CD8-positive, alpha-beta memory T cell (primary cell): Measurements from ENCODE around the gene ZNF253. TPM values are rescaled to one million over a fixed set of nuclear protein-coding genes. Genes with fewer than 3 reads are reported as not detected.
"Not testable (repeated sequence)": the region's sequence is repeated elsewhere in the genome, so short reads cannot be mapped to it uniquely, and the experiment has no call there.

Source experiments
- CTCF ChIA-PET: fragments of 350-600 bp; sonication (Branson Sonifier 250); formaldehyde crosslinking; loops from one replicate; lab custom pipeline; 2021; ENCODE audit warnings: antibody characterized with exemption; lab: Charles Lee
- POLR2A ChIA-PET: fragments of 350-600 bp; sonication (Branson Sonifier 250); formaldehyde crosslinking; loops from one replicate; lab custom pipeline; 2021; ENCODE audit warnings: antibody characterized with exemption; lab: Charles Lee
- DNase-seq, 5 donors: peaks; one replicate each; pipeline versions ENCODE4 v3.0.0 to v3.0.0-alpha.2; 2020 to 2022; ENCODE audit warnings: mixed read lengths in 1 of 5
- H3K27ac ChIP-seq: one replicate; pipeline ENCODE4 v1.7.0; 2013; ENCODE audit warnings: low read depth, mild to moderate bottlenecking, low read length, moderate library complexity
- H3K27me3 ChIP-seq: 2 replicates; pipeline ENCODE4 v1.7.0; 2013; ENCODE audit warnings: low read length, mild to moderate bottlenecking; ENCODE audit not compliant: insufficient read depth, poor library complexity, severe bottlenecking
- H3K36me3 ChIP-seq: 2 replicates; pipeline ENCODE4 v1.7.0; 2013; ENCODE audit warnings: mild to moderate bottlenecking, low read length, moderate library complexity; ENCODE audit not compliant: insufficient read depth
- H3K4me1 ChIP-seq: 2 replicates; pipeline ENCODE4 v1.7.0; 2013; ENCODE audit warnings: mild to moderate bottlenecking, low read length, moderate library complexity; ENCODE audit not compliant: insufficient read depth
- H3K4me3 ChIP-seq: 2 replicates; pipeline ENCODE4 v1.7.0; 2013; ENCODE audit warnings: mild to moderate bottlenecking, low read length
- H3K9me3 ChIP-seq: 2 replicates; pipeline ENCODE4 v1.7.0; 2013; ENCODE audit warnings: mild to moderate bottlenecking, low read length
- H3K27ac Mint-ChIP-seq, 8 donors: one replicate each; pipeline ENCODE4 v1.8.0; 2020 to 2021; ENCODE audit warnings: mixed read lengths in 8 of 8, mild to moderate bottlenecking in 6 of 8, inconsistent platforms in 3 of 8, moderate library complexity in 3 of 8
- H3K27me3 Mint-ChIP-seq, 2 donors: one replicate each; pipeline ENCODE4 v1.8.0; 2020 to 2021; ENCODE audit warnings: mixed read lengths in 2 of 2, mild to moderate bottlenecking in 1 of 2, moderate library complexity in 1 of 2
- H3K36me3 Mint-ChIP-seq, 3 donors: one replicate each; pipeline ENCODE4 v1.8.0; 2020 to 2021; ENCODE audit warnings: mixed read lengths in 3 of 3, inconsistent platforms in 1 of 3, mild to moderate bottlenecking in 1 of 3
- H3K4me1 Mint-ChIP-seq, 3 donors: one replicate each; pipeline ENCODE4 v1.8.0; 2020 to 2021; ENCODE audit warnings: mixed read lengths in 3 of 3, inconsistent platforms in 1 of 3, mild to moderate bottlenecking in 1 of 3
- H3K4me3 Mint-ChIP-seq, 7 donors: one replicate each; pipeline ENCODE4 v1.8.0; 2020 to 2021; ENCODE audit warnings: mixed read lengths in 7 of 7, mild to moderate bottlenecking in 6 of 7, moderate library complexity in 4 of 7, inconsistent platforms in 2 of 7
- H3K9me3 Mint-ChIP-seq, 5 donors: one replicate each; pipeline ENCODE4 v1.8.0; 2020 to 2022; ENCODE audit warnings: mixed read lengths in 5 of 5, mild to moderate bottlenecking in 3 of 5, moderate library complexity in 2 of 5, inconsistent platforms in 1 of 5
- polyA plus RNA-seq: library from polyadenylated mRNA; unstranded; fragments of 300-500 nt; fragmentation: Illumina TruSeq; gene quantifications from one replicate; pipeline ENCODE4 v1.2.3, GENCODE V29; 2021
- total RNA-seq, 2 experiments: library from RNA; stranded (reverse); gene quantifications; one replicate each; pipeline ENCODE4 v1.2.3, GENCODE V29; 2021

Gene ZNF253
- total RNA-seq: 10 to 100 TPM; 14.0 to 16.1 TPM
- 6.8 TPM for polyA plus RNA-seq

DNA sequence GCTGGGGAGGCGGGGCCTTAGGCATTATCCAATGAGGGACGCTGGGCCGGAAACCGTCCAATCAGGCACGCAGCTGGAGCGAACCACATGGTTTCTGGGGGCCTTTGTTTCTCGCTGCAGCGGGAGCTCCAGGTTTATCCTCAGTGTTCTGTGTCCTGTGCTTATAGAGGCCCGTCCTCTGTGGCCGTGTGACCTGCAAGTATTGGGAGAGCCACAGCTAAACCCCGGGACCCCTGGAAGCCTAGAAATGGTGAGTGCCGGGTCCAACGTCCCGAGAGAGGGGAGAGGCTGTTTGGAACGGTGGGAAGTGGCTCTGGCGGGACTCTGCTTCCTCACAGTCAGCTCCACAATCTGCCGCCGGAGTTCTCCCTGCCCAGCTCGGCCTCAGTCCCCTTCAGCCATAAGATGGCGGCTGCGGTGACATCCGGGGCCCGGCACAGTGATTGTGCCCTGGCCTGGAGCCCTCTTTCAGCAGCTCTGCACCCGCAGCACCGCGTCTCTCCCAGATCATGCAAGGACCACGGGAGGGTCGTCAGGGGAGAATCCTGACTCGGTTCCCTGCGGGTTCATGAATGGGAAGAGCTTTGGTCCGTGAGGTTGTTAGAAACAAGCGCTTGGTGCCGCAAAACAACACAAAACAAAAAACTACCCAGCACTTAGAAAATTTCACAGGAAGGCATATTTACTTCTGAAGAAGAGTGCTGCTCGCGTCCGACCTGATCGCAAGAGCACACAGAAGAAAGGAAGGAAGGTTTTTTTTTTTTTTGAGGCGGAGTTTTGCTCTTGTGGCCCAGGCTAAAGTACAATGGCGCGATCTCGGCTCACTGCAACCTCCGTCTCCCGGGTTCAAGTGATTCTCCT lies at the start of gene ZNF253:
TSS of gene ZNF253 (plus strand) at position 133 of the 861 bp plus-strand sequence. CDS start at position 248, 115 bp downstream.
- Mint-ChIP-seq H3K27me3 (no peaks in the 10 kb centered on the region), H3K9me3 (no peaks in the 10 kb centered on the region), H3K36me3 (peaks cover 0 to 18% (median 0%) of the 10 kb centered on the region in 3 donors), H3K4me1 (peaks cover 33 to 35% (median 34%) of the 10 kb centered on the region in 3 donors), H3K4me3 (peak within 1 kb of the TSS; percentile 98 to 100 (median 100)), H3K27ac (peak within 1 kb of the TSS; percentile 90 to 99 (median 98))
- ChIA-PET POLR2A (interaction anchor here (0.6 to 3.2 kb wide), 12 partner anchors 23 to 270 kb away, joined by 3 to 59 read pairs (median 6); partner anchors contain the start of genes ATP13A1, ZNF101, ZNF14 and ZNF506), CTCF (interaction anchor here (0.8 to 2.4 kb wide), 4 partner anchors 32 to 75 kb away, joined by 3 to 7 read pairs (median 6); partner anchors contain the start of genes ZNF506 and ZNF93)
- no peaks in the 10 kb centered on the region for H3K27me3 ChIP-seq
- peaks cover 18% of the 10 kb centered on the region for H3K4me1 ChIP-seq
- H3K4me3 ChIP-seq: peak within 1 kb of the TSS; percentile 98
- no peaks in the 10 kb centered on the region for H3K9me3 ChIP-seq
- DNase-seq: peak; percentile 89 to 95 (median 92)
- no peaks in the 10 kb centered on the region for H3K36me3 ChIP-seq
- peak within 1 kb of the TSS; percentile 91 for H3K27ac ChIP-seq

- Mint-ChIP-seq H3K27me3 (no peaks in the 10 kb centered on the region), H3K9me3 (no peaks in the 10 kb centered on the region), H3K4me3 (peak overlapping the region in 2 of 7 donors; percentile 63 to 79), H3K36me3 (peaks cover 12 to 68% (median 15%) of the 10 kb centered on the region in 3 donors), H3K27ac (peak overlapping the region in 7 of 8 donors; percentile 78 to 96 (median 93)), H3K4me1 (peaks cover 71 to 94% (median 74%) of the 10 kb centered on the region in 3 donors)
- Histone ChIP-seq H3K4me3 (no peak overlapping the region), H3K36me3 (no peaks in the 10 kb centered on the region), H3K9me3 (peaks cover 6% of the 10 kb centered on the region), H3K27ac (no peak overlapping the region), H3K27me3 (no peaks in the 10 kb centered on the region), H3K4me1 (peaks cover 48% of the 10 kb centered on the region)
- CTCF ChIA-PET: no interaction called here
- DNase-seq: no peak
- POLR2A ChIA-PET: interaction anchor here (0.7 kb wide), 1 partner anchor 1223 kb away, joined by 3 read pairs; no protein-coding TSS in a partner anchor
Measured at GRCh38 chr19:19816679-19817078, 49.0 kb upstream of the ZNF253 start.

DNA sequence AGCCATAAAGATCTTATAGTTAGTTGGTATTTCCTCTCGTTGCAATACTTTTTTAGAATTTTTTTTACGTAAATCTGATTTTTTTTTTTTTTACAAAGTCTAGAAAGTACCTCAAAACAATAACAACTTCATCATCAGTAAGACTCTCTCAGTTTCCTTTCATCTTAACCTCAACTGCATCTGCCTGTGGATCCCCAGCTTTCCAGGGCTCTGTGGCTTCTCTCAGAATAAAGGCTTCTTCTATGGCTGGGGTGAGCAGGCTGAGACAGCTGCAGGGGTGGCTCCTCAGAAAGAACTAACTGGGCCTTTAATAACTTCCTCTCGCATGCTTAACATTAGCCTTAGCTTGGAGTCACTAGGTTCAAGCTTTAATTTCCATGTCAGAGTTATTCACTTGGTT lies 48.3 kb upstream of the ZNF253 start:
- Histone ChIP-seq H3K36me3 (no peaks in the 10 kb centered on the region), H3K4me1 (peaks cover 48% of the 10 kb centered on the region), H3K27me3 (no peaks in the 10 kb centered on the region), H3K4me3 (no peak overlapping the region), H3K9me3 (peaks cover 4% of the 10 kb centered on the region), H3K27ac (no peak overlapping the region)
- Mint-ChIP-seq H3K36me3 (peaks cover 12 to 62% (median 15%) of the 10 kb centered on the region in 3 donors), H3K4me3 (peak overlapping the region; percentile 13 to 79 (median 63)), H3K27ac (peak overlapping the region; percentile 78 to 97 (median 94)), H3K27me3 (no peaks in the 10 kb centered on the region), H3K9me3 (no peaks in the 10 kb centered on the region), H3K4me1 (peaks cover 69 to 90% (median 70%) of the 10 kb centered on the region in 3 donors)
- CTCF ChIA-PET: interaction anchor here (1.0 kb wide), 1 partner anchor 11 kb away, joined by 3 read pairs; no protein-coding TSS in a partner anchor
- peak; percentile 11 to 76 (median 69) for DNase-seq
- POLR2A ChIA-PET: interaction anchor here (0.7 kb wide), 1 partner anchor 43 kb away, joined by 3 read pairs; no protein-coding TSS in a partner anchor

DNA sequence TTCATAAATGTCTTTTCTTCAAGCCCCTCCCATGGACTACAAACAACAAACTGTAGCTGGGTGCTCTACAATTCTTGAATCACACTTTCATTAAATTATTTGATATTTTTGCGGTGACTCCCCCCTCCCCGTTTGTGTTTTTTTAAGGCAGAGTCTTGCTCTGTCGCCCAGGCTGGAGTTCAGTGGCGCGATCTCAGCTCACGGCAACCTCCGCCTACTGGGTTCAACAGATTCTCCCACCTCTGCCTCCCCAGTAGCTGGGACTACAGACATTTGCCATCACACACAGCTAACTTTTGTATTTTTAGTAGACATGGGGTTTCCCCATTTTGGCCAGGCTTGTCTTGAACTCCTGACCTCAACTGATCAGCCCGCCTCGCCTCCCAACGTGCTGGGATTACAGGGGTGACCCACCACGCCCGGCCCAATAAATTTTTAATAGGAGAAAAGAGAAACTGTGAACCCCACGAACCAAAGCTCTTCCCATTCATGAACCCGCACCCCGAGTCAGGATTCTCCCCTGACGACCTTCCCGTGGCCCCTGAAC lies 44.8 kb upstream of the ZNF253 start:
- Histone ChIP-seq H3K9me3 (no peaks in the 10 kb centered on the region), H3K4me3 (peak overlapping the region; percentile 95), H3K36me3 (no peaks in the 10 kb centered on the region), H3K27ac (peak overlapping the region; percentile 96), H3K27me3 (no peaks in the 10 kb centered on the region), H3K4me1 (peaks cover 37% of the 10 kb centered on the region)
- Mint-ChIP-seq H3K36me3 (peaks cover 6 to 39% (median 18%) of the 10 kb centered on the region in 3 donors), H3K4me1 (peaks cover 44 to 55% (median 52%) of the 10 kb centered on the region in 3 donors), H3K27ac (peak overlapping the region; percentile 99 to 100 (median 100)), H3K27me3 (no peaks in the 10 kb centered on the region), H3K9me3 (peaks cover 0 to 8% (median 4%) of the 10 kb centered on the region in 5 donors), H3K4me3 (peak overlapping the region; percentile 96 to 100 (median 100))
- CTCF ChIA-PET: interaction anchor here (1.0 to 2.1 kb wide), 8 partner anchors 11 to 159 kb away, joined by 3 to 7 read pairs (median 4); partner anchors contain the start of genes ZNF101, ZNF14 and ZNF253
- POLR2A ChIA-PET: interaction anchor here (0.8 to 2.3 kb wide), 16 partner anchors 8 to 257 kb away, joined by 3 to 59 read pairs (median 8); partner anchors contain the start of genes ATP13A1, ZNF101, ZNF14 and ZNF253
- DNase-seq: peak in 2 of 5 donors; percentile 9 to 20

- peaks cover 3 to 12% (median 8%) of the 10 kb centered on the region in 5 donors for H3K9me3 Mint-ChIP-seq
- Histone ChIP-seq H3K4me3 (peak within 1 kb of the TSS; percentile 95), H3K9me3 (no peaks in the 10 kb centered on the region), H3K36me3 (no peaks in the 10 kb centered on the region), H3K4me1 (peaks cover 35% of the 10 kb centered on the region), H3K27ac (peak within 1 kb of the TSS; percentile 96), H3K27me3 (no peaks in the 10 kb centered on the region)
- POLR2A ChIA-PET: interaction anchor here (0.5 to 2.3 kb wide), 19 partner anchors 9 to 1199 kb away, joined by 3 to 59 read pairs (median 7); partner anchors contain the start of genes ATP13A1, ZNF101, ZNF14 and ZNF253
- peak within 1 kb of the TSS; percentile 96 to 100 (median 100) for H3K4me3 Mint-ChIP-seq
- CTCF ChIA-PET: interaction anchor here (1.0 to 2.1 kb wide), 8 partner anchors 12 to 160 kb away, joined by 3 to 7 read pairs (median 4); partner anchors contain the start of genes ZNF101, ZNF14 and ZNF253
- H3K27ac Mint-ChIP-seq: peak within 1 kb of the TSS; percentile 99 to 100 (median 100)
- H3K4me1 Mint-ChIP-seq: peaks cover 43 to 50% (median 49%) of the 10 kb centered on the region in 3 donors
- peaks cover 0 to 2% of the 10 kb centered on the region in 2 donors for H3K27me3 Mint-ChIP-seq
- peaks cover 5 to 37% (median 22%) of the 10 kb centered on the region in 3 donors for H3K36me3 Mint-ChIP-seq
- DNase-seq: peak; percentile 96 to 99 (median 97)
Measured at GRCh38 chr19:19821366-19821951, 44.2 kb upstream of the ZNF253 start, which contains the start of gene ZNF506. TSS of gene ZNF506 (minus strand) at chr19:19821750. CDS start at chr19:19821603, 147 bp downstream.

- H3K4me3 ChIP-seq: peak overlapping the region; percentile 52
- H3K27me3 ChIP-seq, H3K27me3 Mint-ChIP-seq, DNase-seq, H3K36me3 ChIP-seq, H3K9me3 ChIP-seq: not testable (repeated sequence)
- peaks cover 32% of the 10 kb centered on the region for H3K4me1 ChIP-seq
- H3K4me3 Mint-ChIP-seq: peak overlapping the region; percentile 96 to 100 (median 100)
- ChIA-PET CTCF (interaction anchor here (1.0 to 2.1 kb wide), 8 partner anchors 12 to 160 kb away, joined by 3 to 7 read pairs (median 4); partner anchors contain the start of genes ZNF101, ZNF14 and ZNF253), POLR2A (interaction anchor here (0.6 to 2.3 kb wide), 19 partner anchors 9 to 1198 kb away, joined by 3 to 59 read pairs (median 5); partner anchors contain the start of genes ATP13A1, ZNF101, ZNF14 and ZNF253)
- H3K4me1 Mint-ChIP-seq: peaks cover 42 to 48% (median 46%) of the 10 kb centered on the region in 3 donors
- peak overlapping the region; percentile 99 to 100 (median 100) for H3K27ac Mint-ChIP-seq
- H3K27ac ChIP-seq: peak overlapping the region; percentile 96
- H3K36me3 Mint-ChIP-seq: peaks cover 4 to 37% (median 27%) of the 10 kb centered on the region in 3 donors
- H3K9me3 Mint-ChIP-seq: peaks cover 3 to 17% (median 12%) of the 10 kb centered on the region in 5 donors
Measured at GRCh38 chr19:19821976-19822375, 43.7 kb upstream of the ZNF253 start.
